ENCODE measurements around the gene ZNF668.
A peak's percentile ranks its signal among the peaks of the same experiment; 100 is the strongest.
"Not testable (repeated sequence)": the region's sequence is repeated elsewhere in the genome, so short reads cannot be mapped to it uniquely, and the experiment has no call there.

The ZNF668 gene

GRCh38 chr16:31100876-31101641 lies 27.0 kb upstream of the ZNF668 start:
- not testable (repeated sequence) for DNase-seq (ENCODE audit: low read depth in 2 of 2)

GRCh38 chr16:31099860-31100638 lies 26.0 kb upstream of the ZNF668 start:
- DNase-seq (ENCODE audit: low read depth in 2 of 2), result no peak

GRCh38 chr16:31094424-31095120 lies 20.5 kb upstream of the ZNF668 start, which contains the start of gene VKORC1:
Gene VKORC1, minus strand, starts transcription at chr16:31094797. Its CDS starts 68 bp downstream, at chr16:31094729.
- peak; percentile 77 for DNase-seq (ENCODE audit: low read depth in 2 of 2)

- DNase-seq (ENCODE audit: low read depth in 2 of 2), result no peak
Observed at GRCh38 chr16:31094088-31094423, 20.0 kb upstream of the ZNF668 start.

GRCh38 chr16:31093132-31093703 lies 19.2 kb upstream of the ZNF668 start:
- DNase-seq (ENCODE audit: low read depth in 2 of 2), result no peak

GRCh38 chr16:31092330-31092729 lies 18.3 kb upstream of the ZNF668 start:
- DNase-seq (ENCODE audit: low read depth in 2 of 2), result no peak

GRCh38 chr16:31090540-31090939 lies 16.5 kb upstream of the ZNF668 start:
- DNase-seq (ENCODE audit: low read depth in 2 of 2), result no peak

- DNase-seq (ENCODE audit: low read depth in 2 of 2), result no peak
Observed at GRCh38 chr16:31089199-31089598, 15.2 kb upstream of the ZNF668 start.

- no peak for DNase-seq (ENCODE audit: low read depth in 2 of 2)
Observed at GRCh38 chr16:31088459-31089183, 14.6 kb upstream of the ZNF668 start, which contains the start of gene PRSS53. Gene PRSS53, minus strand, starts transcription at chr16:31088943. Its CDS starts 134 bp downstream, at chr16:31088809.

GRCh38 chr16:31087971-31088370 lies 13.9 kb upstream of the ZNF668 start:
- no peak for DNase-seq (ENCODE audit: low read depth in 2 of 2)

GRCh38 chr16:31087481-31087880 lies 13.4 kb upstream of the ZNF668 start:
- DNase-seq (ENCODE audit: low read depth in 2 of 2), result no peak

- DNase-seq (ENCODE audit: low read depth in 2 of 2), result no peak
Observed at GRCh38 chr16:31086629-31086906, 12.5 kb upstream of the ZNF668 start.

GRCh38 chr16:31085873-31086628 lies 12.0 kb upstream of the ZNF668 start:
- DNase-seq (ENCODE audit: low read depth in 2 of 2), result no peak

- DNase-seq (ENCODE audit: low read depth in 2 of 2), result no peak
Observed at GRCh38 chr16:31085411-31085810, 11.4 kb upstream of the ZNF668 start.

- no peak for DNase-seq (ENCODE audit: low read depth in 2 of 2)
Observed at GRCh38 chr16:31084584-31085302, 10.7 kb upstream of the ZNF668 start.

- no peak for DNase-seq (ENCODE audit: low read depth in 2 of 2)
Observed at GRCh38 chr16:31083981-31084380, 9.9 kb upstream of the ZNF668 start.

GRCh38 chr16:31083556-31083955 lies 9.5 kb upstream of the ZNF668 start:
- DNase-seq (ENCODE audit: low read depth in 2 of 2), result no peak

- DNase-seq (ENCODE audit: low read depth in 2 of 2), result no peak
Observed at GRCh38 chr16:31083081-31083480, 9.0 kb upstream of the ZNF668 start.

GRCh38 chr16:31082368-31083045 lies 8.5 kb upstream of the ZNF668 start:
- no peak for DNase-seq (ENCODE audit: low read depth in 2 of 2)
